ENCODE results near the gene SMG6. TPM values are rescaled to one million over a fixed set of nuclear protein-coding genes. Genes with fewer than 3 reads are reported as not detected.

Gene SMG6
- total and polyA plus RNA-seq, 2 of the 4 experiments (the other 2 are of a cell fraction): 16.3 to 30.3 TPM

DNA sequence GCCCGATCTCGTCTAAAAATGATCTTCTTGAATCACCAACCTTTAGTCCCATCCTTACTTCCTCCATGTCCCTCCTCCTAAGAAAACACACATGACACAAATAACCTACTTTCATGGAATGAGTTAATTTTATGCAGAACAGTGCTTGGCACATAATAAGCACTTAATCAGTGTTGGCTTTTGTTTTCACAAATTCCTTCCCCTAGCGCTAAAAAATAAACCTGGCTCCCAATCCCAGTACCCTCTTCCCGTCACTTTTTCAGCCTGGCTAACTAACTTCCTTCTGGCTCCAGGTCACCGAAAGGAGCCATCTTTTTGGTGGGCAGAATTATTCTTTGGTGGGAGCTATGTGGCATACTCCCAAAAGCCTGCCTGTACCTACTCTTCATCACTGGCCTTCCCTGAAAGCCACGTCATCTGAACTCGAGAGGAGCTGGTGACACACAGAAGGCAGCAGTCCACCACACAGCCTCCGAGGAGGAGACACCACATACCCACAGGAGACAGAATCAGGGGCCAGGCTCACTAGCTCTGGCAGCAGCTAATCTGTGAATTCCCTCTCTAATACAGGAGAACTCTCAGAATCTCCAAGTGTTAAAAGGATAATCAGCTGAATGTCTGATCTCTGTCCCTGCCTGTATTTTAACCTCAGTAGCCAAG is 114.5 kb downstream of the SMG6 start:
- peak overlapping the region; percentile 1 for H2BK5ac ChIP-seq (ENCODE audit: low read depth, low read length, poor library complexity, severe bottlenecking)
- H4K91ac ChIP-seq (ENCODE audit: insufficient read depth, low read depth, low read length): peak overlapping the region; percentile 87
- H2BK20ac ChIP-seq (ENCODE audit: low read depth, low read length): peak overlapping the region; percentile 57; the same call in 1 of the 2 replicates
- dilution Hi-C loops (cut with HindIII; ENCODE audit: low sequenced_read_pairs, unreplicated experiment) (no loop called here), intact Hi-C loops (cut with micrococcal nuclease) (no loop called here), in situ Hi-C loops (cut with MboI; ENCODE audit: low sequenced_read_pairs) (no loop called here)
- DNase-seq (no peak), ATAC-seq (ENCODE audit: low read depth) (no peak)
- peaks cover 31 to 66% of the 10 kb centered on the region in 2 experiments for H3K79me1 ChIP-seq (ENCODE audit: low read depth in 1 of 2, low read length in 2 of 2)
- WGBS, 2 experiments (ENCODE audit: extremely low coverage in 2 of 2, insufficient read length in 1 of 2): no CpG with 5 or more reads among the region's 8 CpGs
- H3K27me3 ChIP-seq (ENCODE audit: control insufficient read depth, insufficient read depth, low read length): no peaks in the 10 kb centered on the region
- H2BK15ac ChIP-seq (ENCODE audit: low read depth, low read length): peak overlapping the region; percentile 96; the same call in 2 of the 3 replicates
- H3K56ac ChIP-seq (ENCODE audit: extremely low read depth, insufficient read depth, low read length): no peak overlapping the region
- ChIA-PET CTCF (interaction anchor here (1.0 kb wide), 1 partner anchor 24 kb away, joined by 3 read pairs; no protein-coding TSS in a partner anchor), POLR2A (ENCODE audit: unreplicated experiment) (no interaction called here)
- H3K4me2 ChIP-seq (ENCODE audit: low read depth, low read length): no peak overlapping the region
- H2AK9ac ChIP-seq (replicated peaks; ENCODE audit: low read depth, low read length, poor library complexity): no peak overlapping the region
- H4K20me1 ChIP-seq (ENCODE audit: insufficient read depth, low read length): no peaks in the 10 kb centered on the region
- BruUV-seq (replicated peaks): no TSS peak
- H3K9ac ChIP-seq (ENCODE audit: low read depth, low read length): no peak overlapping the region
- peak overlapping the region; percentile 88 for H3K4ac ChIP-seq (ENCODE audit: low read depth, low read length)
- H3K4me1 ChIP-seq (ENCODE audit: control insufficient read depth, insufficient read depth, low read length): peaks cover 13% of the 10 kb centered on the region
- peak overlapping the region; percentile 84 for H2BK120ac ChIP-seq (ENCODE audit: low read depth, low read length)
- peak overlapping the region; percentile 16; the same call in 1 of the 2 replicates for H4K5ac ChIP-seq (ENCODE audit: low read depth, low read length)
- peaks cover 27% of the 10 kb centered on the region for H3K36me3 ChIP-seq (ENCODE audit: control insufficient read depth, insufficient read depth, low read length)
- peak overlapping the region; percentile 32 to 72; a peak in 3 of 4 replicates for H4K8ac ChIP-seq (ENCODE audit: low read depth in 2 of 2, low read length in 2 of 2)
- H3K14ac ChIP-seq (replicated peaks; ENCODE audit: low read depth, low read length): peak overlapping the region; percentile 70; the same call in 1 of the 2 replicates
- no peak overlapping the region for H3K27ac ChIP-seq (ENCODE audit: insufficient read depth, low read length)
- H3K18ac ChIP-seq (ENCODE audit: low read depth, low read length): no peak overlapping the region; the same call in 1 of the 2 replicates
- H3K23ac ChIP-seq (ENCODE audit: low read depth, low read length): peak overlapping the region; percentile 54; the same call in 1 of the 2 replicates
- H2AFZ ChIP-seq (replicated peaks; ENCODE audit: low read length, poor library complexity): no peak overlapping the region
- peak overlapping the region; percentile 98 for H2AK5ac ChIP-seq (ENCODE audit: low read depth, low read length)
- H3K4me3 ChIP-seq (ENCODE audit: insufficient read depth, low read depth, low read length): no peak overlapping the region
- H3K9me1 ChIP-seq (ENCODE audit: insufficient read depth, low read length): peaks cover 27% of the 10 kb centered on the region
- H3K9me3 ChIP-seq (ENCODE audit: control insufficient read depth, insufficient read depth, low read length): no peaks in the 10 kb centered on the region
- no peak for TF ChIP-seq CEBPB (IDR thresholded peaks at IDR 0.05; ENCODE audit: low read depth, low read length)
- TF ChIP-seq MAZ (IDR thresholded peaks at IDR 0.05; ENCODE audit: borderline replicate concordance, low read depth, low read length): no peak
- TF ChIP-seq, protein P1, sequence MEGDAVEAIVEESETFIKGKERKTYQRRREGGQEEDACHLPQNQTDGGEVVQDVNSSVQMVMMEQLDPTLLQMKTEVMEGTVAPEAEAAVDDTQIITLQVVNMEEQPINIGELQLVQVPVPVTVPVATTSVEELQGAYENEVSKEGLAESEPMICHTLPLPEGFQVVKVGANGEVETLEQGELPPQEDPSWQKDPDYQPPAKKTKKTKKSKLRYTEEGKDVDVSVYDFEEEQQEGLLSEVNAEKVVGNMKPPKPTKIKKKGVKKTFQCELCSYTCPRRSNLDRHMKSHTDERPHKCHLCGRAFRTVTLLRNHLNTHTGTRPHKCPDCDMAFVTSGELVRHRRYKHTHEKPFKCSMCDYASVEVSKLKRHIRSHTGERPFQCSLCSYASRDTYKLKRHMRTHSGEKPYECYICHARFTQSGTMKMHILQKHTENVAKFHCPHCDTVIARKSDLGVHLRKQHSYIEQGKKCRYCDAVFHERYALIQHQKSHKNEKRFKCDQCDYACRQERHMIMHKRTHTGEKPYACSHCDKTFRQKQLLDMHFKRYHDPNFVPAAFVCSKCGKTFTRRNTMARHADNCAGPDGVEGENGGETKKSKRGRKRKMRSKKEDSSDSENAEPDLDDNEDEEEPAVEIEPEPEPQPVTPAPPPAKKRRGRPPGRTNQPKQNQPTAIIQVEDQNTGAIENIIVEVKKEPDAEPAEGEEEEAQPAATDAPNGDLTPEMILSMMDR (conservative IDR thresholded peaks at IDR 0.05; ENCODE audit: low read depth, low read length): no peak
- no peak for TF ChIP-seq FOS (IDR thresholded peaks at IDR 0.05; ENCODE audit: low read depth, low read length)
- TF ChIP-seq RAD21 (IDR thresholded peaks at IDR 0.05; ENCODE audit: low read length): no peak
- no peak for TF ChIP-seq RCOR1 (IDR thresholded peaks at IDR 0.05; ENCODE audit: insufficient replicate concordance, low read length)
- TF ChIP-seq RFX5 (IDR thresholded peaks at IDR 0.05; ENCODE audit: low read depth, low read length): no peak
- TF ChIP-seq NFE2L2 (IDR thresholded peaks at IDR 0.05; ENCODE audit: low read depth, low read length): no peak
- TF ChIP-seq CHD1 (IDR thresholded peaks at IDR 0.05; ENCODE audit: low read depth, low read length): no peak
- TF ChIP-seq SMC3 (IDR thresholded peaks at IDR 0.05; ENCODE audit: low read depth, low read length): no peak
- TF ChIP-seq POLR2A (IDR thresholded peaks at IDR 0.05; ENCODE audit: low read depth, low read length): no peak
- TF ChIP-seq, protein P2, sequence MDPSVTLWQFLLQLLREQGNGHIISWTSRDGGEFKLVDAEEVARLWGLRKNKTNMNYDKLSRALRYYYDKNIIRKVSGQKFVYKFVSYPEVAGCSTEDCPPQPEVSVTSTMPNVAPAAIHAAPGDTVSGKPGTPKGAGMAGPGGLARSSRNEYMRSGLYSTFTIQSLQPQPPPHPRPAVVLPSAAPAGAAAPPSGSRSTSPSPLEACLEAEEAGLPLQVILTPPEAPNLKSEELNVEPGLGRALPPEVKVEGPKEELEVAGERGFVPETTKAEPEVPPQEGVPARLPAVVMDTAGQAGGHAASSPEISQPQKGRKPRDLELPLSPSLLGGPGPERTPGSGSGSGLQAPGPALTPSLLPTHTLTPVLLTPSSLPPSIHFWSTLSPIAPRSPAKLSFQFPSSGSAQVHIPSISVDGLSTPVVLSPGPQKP (IDR thresholded peaks at IDR 0.05; ENCODE audit: borderline replicate concordance, low read depth, low read length): no peak
- TF ChIP-seq BHLHE40 (IDR thresholded peaks at IDR 0.05; ENCODE audit: low read depth, low read length): no peak
- TF ChIP-seq MXI1 (IDR thresholded peaks at IDR 0.05; ENCODE audit: borderline replicate concordance, low read depth, low read length): no peak
- TF ChIP-seq, protein P3, sequence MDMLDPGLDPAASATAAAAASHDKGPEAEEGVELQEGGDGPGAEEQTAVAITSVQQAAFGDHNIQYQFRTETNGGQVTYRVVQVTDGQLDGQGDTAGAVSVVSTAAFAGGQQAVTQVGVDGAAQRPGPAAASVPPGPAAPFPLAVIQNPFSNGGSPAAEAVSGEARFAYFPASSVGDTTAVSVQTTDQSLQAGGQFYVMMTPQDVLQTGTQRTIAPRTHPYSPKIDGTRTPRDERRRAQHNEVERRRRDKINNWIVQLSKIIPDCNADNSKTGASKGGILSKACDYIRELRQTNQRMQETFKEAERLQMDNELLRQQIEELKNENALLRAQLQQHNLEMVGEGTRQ (IDR thresholded peaks at IDR 0.05; ENCODE audit: low read depth, low read length): no peak
